ENCODE data around the gene RASSF4.

RASSF4 gene

DNA sequence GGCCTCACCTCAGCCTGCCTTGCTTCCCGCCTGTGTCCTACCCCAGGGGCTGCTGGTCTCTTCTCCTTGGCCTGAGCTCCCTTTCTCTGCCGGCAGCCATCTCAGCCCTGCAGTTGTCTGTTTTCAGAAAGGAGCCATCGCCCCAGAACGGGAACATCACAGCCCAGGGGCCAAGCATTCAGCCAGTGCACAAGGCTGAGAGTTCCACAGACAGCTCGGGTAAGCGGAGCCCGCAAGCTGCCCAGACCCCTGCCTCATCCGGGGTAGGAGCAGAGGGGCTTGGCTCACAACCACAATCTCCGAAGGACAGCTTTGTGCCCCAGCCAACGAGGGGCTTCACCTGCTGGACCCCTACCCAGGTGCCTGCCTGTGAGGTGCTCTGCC lies 24.3 kb downstream of the RASSF4 start:
- TF ChIP-seq, protein P1, sequence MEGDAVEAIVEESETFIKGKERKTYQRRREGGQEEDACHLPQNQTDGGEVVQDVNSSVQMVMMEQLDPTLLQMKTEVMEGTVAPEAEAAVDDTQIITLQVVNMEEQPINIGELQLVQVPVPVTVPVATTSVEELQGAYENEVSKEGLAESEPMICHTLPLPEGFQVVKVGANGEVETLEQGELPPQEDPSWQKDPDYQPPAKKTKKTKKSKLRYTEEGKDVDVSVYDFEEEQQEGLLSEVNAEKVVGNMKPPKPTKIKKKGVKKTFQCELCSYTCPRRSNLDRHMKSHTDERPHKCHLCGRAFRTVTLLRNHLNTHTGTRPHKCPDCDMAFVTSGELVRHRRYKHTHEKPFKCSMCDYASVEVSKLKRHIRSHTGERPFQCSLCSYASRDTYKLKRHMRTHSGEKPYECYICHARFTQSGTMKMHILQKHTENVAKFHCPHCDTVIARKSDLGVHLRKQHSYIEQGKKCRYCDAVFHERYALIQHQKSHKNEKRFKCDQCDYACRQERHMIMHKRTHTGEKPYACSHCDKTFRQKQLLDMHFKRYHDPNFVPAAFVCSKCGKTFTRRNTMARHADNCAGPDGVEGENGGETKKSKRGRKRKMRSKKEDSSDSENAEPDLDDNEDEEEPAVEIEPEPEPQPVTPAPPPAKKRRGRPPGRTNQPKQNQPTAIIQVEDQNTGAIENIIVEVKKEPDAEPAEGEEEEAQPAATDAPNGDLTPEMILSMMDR (IDR thresholded peaks at IDR 0.05): no peak

DNA sequence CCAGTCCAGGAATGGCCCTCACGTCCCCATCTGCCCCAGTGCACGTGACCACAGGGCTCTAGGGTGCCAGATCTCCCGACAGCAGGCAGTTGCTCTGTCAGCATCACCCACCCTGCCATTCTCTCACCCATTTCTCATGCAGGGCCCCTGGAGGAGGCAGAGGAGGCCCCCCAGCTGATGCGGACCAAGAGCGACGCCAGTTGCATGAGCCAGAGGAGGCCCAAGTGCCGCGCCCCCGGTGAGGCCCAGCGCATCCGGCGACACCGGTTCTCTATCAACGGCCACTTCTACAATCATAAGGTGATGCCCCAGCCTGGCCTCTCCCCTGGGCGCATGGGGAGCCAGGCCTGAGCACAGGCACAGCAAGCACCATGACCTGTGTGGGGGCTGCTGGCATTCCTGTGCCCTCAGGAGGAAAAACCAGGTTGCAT lies 25.1 kb downstream of the RASSF4 start:
- TF ChIP-seq, protein P1 (IDR thresholded peaks at IDR 0.05): no peak

DNA sequence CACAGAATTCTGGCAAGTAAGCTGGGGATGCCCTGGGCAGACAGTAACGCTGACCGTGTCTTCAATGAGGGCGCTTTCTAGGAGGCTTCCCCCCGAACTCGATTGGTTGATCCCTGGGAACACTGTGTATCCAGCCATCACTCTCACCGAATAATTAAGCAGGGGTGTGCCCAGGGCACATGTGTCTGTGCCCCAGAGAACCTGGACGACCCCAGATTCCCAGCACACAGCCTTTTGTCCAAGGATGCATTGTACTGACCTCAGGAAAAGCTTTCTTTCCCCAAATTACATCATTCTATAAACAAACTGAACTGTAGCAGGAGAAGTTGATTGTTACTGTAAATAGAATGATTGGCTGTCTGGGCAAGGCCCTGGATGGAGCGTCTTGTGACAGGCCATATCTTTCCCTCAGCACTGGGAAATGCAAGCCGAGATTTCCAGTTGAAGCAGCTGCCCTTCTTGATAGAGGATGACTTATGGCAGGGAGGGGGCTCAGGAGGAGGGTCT lies 25.6 kb downstream of the RASSF4 start:
- TF ChIP-seq, protein P1 (IDR thresholded peaks at IDR 0.05): no peak

DNA sequence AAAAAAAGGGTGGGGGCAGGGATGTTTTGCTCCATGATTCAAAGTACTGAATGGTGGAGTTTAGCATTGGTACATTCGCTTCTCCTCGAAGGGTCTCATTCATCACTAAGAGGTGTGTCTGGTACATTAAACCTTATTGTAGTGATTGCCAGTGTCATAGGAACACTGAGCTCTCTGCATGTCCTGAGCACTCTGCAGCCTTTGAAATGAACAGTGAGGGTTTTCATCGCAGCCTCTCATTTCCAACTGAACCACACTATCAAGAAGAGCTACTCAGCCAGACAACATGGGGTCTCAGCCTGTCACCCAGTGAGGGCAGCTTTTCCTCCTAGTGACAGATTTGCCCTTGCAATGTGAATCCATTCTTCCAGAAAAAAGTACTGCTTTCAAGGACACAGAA lies 26.6 kb downstream of the RASSF4 start:
- TF ChIP-seq, protein P1 (IDR thresholded peaks at IDR 0.05): no peak

DNA sequence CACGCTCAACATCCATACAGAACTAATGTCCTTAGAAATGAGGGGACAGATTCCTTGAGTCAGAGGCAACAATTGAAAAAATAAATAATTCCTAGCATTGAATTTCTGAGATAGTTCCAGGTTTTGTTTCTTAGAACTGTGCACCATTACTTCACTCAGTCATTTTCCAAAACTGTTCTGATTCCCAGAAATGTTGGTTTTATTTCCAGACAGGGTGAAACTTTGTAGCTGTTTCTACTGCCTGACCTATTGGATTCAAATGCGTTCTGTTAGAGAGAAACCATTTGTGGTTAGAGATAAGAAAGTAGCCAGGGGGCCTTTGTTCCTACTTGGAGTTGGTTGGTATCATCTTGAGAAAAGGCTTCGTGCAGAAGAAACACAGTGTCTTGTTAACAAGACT lies 27.1 kb downstream of the RASSF4 start:
- TF ChIP-seq, protein P1 (IDR thresholded peaks at IDR 0.05): no peak

DNA sequence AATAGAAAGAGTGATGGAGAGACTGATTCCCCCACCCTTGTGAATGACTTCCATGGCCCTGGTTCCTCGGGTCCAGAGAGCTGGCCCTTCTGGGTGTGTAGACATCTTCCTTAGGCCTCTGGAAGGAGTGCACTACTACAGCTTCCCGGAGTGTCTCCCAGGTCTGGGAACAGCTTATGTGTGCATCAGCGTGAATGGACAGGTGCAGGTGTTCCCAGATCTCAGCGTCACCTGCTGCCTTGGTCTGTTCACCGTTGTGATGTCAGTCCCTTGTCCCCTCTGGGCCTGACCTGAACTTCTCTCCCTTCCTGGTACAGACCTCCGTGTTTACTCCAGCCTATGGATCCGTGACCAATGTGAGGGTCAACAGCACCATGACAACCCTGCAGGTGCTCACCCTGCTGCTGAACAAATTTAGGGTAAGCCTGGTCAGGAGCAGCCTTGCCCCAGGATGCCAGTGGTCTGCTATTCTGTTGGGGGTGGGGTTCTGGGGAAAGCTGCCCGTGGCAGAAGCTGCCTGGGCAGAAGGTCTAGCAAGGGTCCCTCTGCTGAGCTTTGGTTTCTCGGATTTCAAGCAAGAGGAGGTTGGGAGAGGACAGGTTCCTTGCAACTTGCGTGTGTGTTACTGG lies 29.5 kb downstream of the RASSF4 start:
- TF ChIP-seq, protein P1 (IDR thresholded peaks at IDR 0.05): no peak

DNA sequence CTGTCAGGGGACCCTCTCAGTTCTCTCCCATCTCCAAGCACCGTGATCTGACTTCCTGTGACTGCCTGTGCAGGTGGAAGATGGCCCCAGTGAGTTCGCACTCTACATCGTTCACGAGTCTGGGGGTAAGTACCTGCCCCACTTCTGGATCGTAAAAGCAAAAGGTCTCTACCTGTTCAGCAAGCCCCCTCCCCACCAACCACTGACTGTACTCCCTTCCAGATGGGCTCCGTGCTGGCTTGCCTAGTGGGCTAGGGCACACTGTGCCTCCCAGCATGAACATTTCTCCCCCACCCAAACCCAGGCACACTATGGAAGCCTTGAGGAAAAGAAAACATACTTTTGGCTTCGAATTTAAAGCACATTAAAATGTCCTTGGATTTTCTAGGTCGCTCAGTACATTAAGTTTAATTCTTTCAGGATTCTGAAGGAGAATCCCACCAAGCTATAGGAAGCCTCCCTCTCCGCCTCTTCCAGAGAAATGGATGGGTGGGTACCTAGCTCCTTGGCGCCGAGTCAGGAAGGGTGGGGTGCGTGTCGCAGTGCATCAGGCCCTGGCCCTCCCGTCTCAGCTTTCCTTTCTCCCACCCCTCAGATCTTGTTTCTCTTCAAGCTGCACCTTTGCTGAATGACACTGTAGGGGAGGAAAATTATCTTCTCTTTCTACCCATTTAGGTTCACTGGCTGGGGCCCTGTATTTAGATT lies 30.1 kb downstream of the RASSF4 start:
- TF ChIP-seq, protein P1 (IDR thresholded peaks at IDR 0.05): no peak
